Keratinocyte (primary cell): ENCODE measurements around the gene CACNG4. TPM values are rescaled to one million over a fixed set of nuclear protein-coding genes. Genes with fewer than 3 reads are reported as not detected.

Source experiments
- DNase-seq: peaks from one replicate; pipeline ENCODE4 v3.0.0-alpha.2; 2011; ENCODE audit warnings: low read depth, missing footprints, low spot score
- FAIRE-seq: peaks from 2 replicates; lab custom pipeline; 2011; peaks lifted over from hg19 to GRCh38; lab: Jason Lieb, UNC
- H2AFZ ChIP-seq: 2 replicates; pipeline ENCODE4 v1.6.0; 2012; ENCODE audit warnings: low read length, control low read depth, inconsistent platforms; ENCODE audit not compliant: control insufficient read depth
- H3K27ac ChIP-seq: 2 replicates; pipeline ENCODE4 v1.5.1; 2011; ENCODE audit warnings: low read length; ENCODE audit not compliant: control insufficient read depth, insufficient read depth
- H3K27me3 ChIP-seq: 3 replicates; pipeline ENCODE4 v1.6.0; 2011; ENCODE audit warnings: low read length; ENCODE audit not compliant: control insufficient read depth, insufficient read depth; ENCODE audit errors: extremely low read depth
- H3K36me3 ChIP-seq, 2 experiments: 2 replicates in 1 of 2; 3 replicates in 1 of 2; pipeline ENCODE4 v1.5.1; 2011; ENCODE audit warnings: low read length in 2 of 2, mild to moderate bottlenecking in 1 of 2; ENCODE audit not compliant: control insufficient read depth in 2 of 2, insufficient read depth in 2 of 2; ENCODE audit errors: extremely low read depth in 1 of 2
- H3K4me1 ChIP-seq: 3 replicates; pipeline ENCODE4 v1.5.1; 2011; ENCODE audit warnings: low read length; ENCODE audit not compliant: control insufficient read depth, insufficient read depth; ENCODE audit errors: extremely low read depth
- H3K4me2 ChIP-seq: 3 replicates; pipeline ENCODE4 v1.6.0; 2011; ENCODE audit warnings: low read depth, low read length; ENCODE audit not compliant: control insufficient read depth, insufficient read depth; ENCODE audit errors: extremely low read depth
- H3K4me3 ChIP-seq, 3 experiments: fragments of 200-600 bp in 1 of 3; sonication (generic) in 1 of 3; 2 replicates in 2 of 3; 3 replicates in 1 of 3; pipeline ENCODE4 v1.5.1; 2011 to 2016; ENCODE audit warnings: low read length in 3 of 3, mild to moderate bottlenecking in 3 of 3, control low read depth in 2 of 3, inconsistent platforms in 1 of 3, low read depth in 1 of 3, mixed read lengths in 1 of 3, mixed run types in 1 of 3, moderate library complexity in 1 of 3; ENCODE audit not compliant: control insufficient read depth in 2 of 3, insufficient read depth in 2 of 3; ENCODE audit errors: extremely low read depth in 1 of 3
- H3K79me2 ChIP-seq: 2 replicates; pipeline ENCODE4 v1.6.0; 2012; ENCODE audit warnings: low read length; ENCODE audit not compliant: control insufficient read depth, insufficient read depth
- H3K9ac ChIP-seq: 3 replicates; pipeline ENCODE4 v1.6.0; 2011; ENCODE audit warnings: low read length; ENCODE audit not compliant: control insufficient read depth, insufficient read depth; ENCODE audit errors: extremely low read depth
- H3K9me1 ChIP-seq: 3 replicates; pipeline ENCODE4 v1.6.0; 2011; ENCODE audit warnings: low read length; ENCODE audit not compliant: control insufficient read depth, insufficient read depth; ENCODE audit errors: extremely low read depth
- H3K9me3 ChIP-seq: 2 replicates; pipeline ENCODE4 v1.5.1; 2012; ENCODE audit warnings: low read depth, low read length; ENCODE audit not compliant: control insufficient read depth
- H4K20me1 ChIP-seq: 3 replicates; pipeline ENCODE4 v1.6.0; 2011; ENCODE audit warnings: low read length; ENCODE audit not compliant: control insufficient read depth, insufficient read depth; ENCODE audit errors: extremely low read depth
- EZH2 ChIP-seq: IDR thresholded peaks from one replicate; pipeline ENCODE4 v1.6.1; 2012; ENCODE audit warnings: inconsistent platforms, mild to moderate bottlenecking, low read length, moderate library complexity
- dilution Hi-C: fragments of 300-500 bp; cut with MboI; formaldehyde crosslinking; loops from one replicate; pipeline ENCODE4 v1.7.0; 2020; ENCODE audit warnings: low sequenced_read_pairs; ENCODE audit not compliant: extremely low pct_ligation_motif_present
- polyA plus RNA-seq, 5 experiments: library from polyadenylated mRNA; depleted of rRNA in 3 of 5; stranded (reverse) in 3 of 5; stranded (forward) in 1 of 5; unstranded in 1 of 5; fragments of >200 nt; gene quantifications; 1 replicate in 1 of 5; 2 replicates in 3 of 5; 3 replicates in 1 of 5; pipeline versions ENCODE4 v1.2.1 to v1.2.3, GENCODE V29; 2011 to 2012; ENCODE audit warnings: missing spikeins in 2 of 5, low read depth in 1 of 5, low replicate concordance in 1 of 5
- TF ChIP-seq, protein P1 (sequence below), 3 experiments: IDR thresholded peaks in 1 of 3; conservative IDR thresholded peaks in 1 of 3; optimal IDR thresholded peaks in 1 of 3; 2 replicates in 2 of 3; 3 replicates in 1 of 3; pipeline versions ENCODE3 to v1.5.1; 2011; ENCODE audit warnings: low read length in 3 of 3, mild to moderate bottlenecking in 3 of 3, moderate library complexity in 2 of 3, control low read depth in 1 of 3, inconsistent platforms in 1 of 3; ENCODE audit not compliant: insufficient read depth in 2 of 3; ENCODE audit errors: extremely low read depth in 1 of 3

CACNG4 gene
- polyA plus RNA-seq, 1 donor (not counting 4 experiments of a cell fraction or from before 2014, with no cell fraction given): not detected

DNA sequence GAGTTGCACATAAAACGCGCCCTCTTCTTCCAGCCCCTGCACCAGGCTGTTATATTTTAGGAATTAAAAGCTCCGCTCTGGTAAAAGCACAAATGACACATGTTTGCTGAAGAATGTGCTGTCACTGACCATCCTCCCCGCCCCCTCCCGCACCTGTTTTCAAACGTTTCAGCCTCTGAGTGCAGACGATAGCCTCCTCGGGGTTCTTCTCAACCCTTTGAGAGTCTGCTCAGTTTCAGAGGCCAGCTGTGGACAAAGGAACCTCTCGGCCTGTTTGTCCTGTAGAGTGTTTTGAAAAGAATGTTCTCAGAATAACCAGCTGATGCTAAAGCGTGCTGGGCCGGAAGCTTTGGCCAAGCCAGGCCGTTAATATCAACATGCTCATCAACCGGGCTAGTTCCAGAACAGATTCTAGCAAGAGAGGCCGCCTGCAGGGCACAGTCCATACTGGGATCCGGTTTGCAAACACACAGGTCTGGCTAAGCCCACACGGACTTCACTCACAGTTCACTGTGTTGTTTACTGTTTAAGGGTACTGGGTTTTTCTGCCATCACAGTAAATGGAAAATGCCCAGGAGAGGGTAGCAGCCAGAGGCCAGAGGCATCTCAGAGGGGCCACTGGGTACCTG lies 6.4 kb upstream of the CACNG4 start:
- Histone ChIP-seq H3K79me2 (no peaks in the 10 kb centered on the region), H3K4me3 (no peak overlapping the region), H4K20me1 (no peaks in the 10 kb centered on the region), H2AFZ (no peak overlapping the region), H3K4me1 (peaks cover 6% of the 10 kb centered on the region), H3K9me3 (no peaks in the 10 kb centered on the region), H3K36me3 (no peaks in the 10 kb centered on the region), H3K27me3 (peaks cover 9% of the 10 kb centered on the region), H3K27ac (no peak overlapping the region), H3K9me1 (no peaks in the 10 kb centered on the region), H3K4me2 (no peak overlapping the region), H3K9ac (no peak overlapping the region)
- dilution Hi-C loops: no loop called here
- FAIRE-seq (no peak), DNase-seq (no peak)
- TF ChIP-seq, protein P1, sequence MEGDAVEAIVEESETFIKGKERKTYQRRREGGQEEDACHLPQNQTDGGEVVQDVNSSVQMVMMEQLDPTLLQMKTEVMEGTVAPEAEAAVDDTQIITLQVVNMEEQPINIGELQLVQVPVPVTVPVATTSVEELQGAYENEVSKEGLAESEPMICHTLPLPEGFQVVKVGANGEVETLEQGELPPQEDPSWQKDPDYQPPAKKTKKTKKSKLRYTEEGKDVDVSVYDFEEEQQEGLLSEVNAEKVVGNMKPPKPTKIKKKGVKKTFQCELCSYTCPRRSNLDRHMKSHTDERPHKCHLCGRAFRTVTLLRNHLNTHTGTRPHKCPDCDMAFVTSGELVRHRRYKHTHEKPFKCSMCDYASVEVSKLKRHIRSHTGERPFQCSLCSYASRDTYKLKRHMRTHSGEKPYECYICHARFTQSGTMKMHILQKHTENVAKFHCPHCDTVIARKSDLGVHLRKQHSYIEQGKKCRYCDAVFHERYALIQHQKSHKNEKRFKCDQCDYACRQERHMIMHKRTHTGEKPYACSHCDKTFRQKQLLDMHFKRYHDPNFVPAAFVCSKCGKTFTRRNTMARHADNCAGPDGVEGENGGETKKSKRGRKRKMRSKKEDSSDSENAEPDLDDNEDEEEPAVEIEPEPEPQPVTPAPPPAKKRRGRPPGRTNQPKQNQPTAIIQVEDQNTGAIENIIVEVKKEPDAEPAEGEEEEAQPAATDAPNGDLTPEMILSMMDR (optimal IDR thresholded peaks at IDR 0.05 in 1 of 3, IDR thresholded peaks at IDR 0.05 in 1 of 3, conservative IDR thresholded peaks at IDR 0.05 in 1 of 3; ENCODE audit: extremely low read depth in 1 of 3, insufficient read depth in 2 of 3, low read length in 3 of 3): no peak
- no peak for TF ChIP-seq EZH2

DNA sequence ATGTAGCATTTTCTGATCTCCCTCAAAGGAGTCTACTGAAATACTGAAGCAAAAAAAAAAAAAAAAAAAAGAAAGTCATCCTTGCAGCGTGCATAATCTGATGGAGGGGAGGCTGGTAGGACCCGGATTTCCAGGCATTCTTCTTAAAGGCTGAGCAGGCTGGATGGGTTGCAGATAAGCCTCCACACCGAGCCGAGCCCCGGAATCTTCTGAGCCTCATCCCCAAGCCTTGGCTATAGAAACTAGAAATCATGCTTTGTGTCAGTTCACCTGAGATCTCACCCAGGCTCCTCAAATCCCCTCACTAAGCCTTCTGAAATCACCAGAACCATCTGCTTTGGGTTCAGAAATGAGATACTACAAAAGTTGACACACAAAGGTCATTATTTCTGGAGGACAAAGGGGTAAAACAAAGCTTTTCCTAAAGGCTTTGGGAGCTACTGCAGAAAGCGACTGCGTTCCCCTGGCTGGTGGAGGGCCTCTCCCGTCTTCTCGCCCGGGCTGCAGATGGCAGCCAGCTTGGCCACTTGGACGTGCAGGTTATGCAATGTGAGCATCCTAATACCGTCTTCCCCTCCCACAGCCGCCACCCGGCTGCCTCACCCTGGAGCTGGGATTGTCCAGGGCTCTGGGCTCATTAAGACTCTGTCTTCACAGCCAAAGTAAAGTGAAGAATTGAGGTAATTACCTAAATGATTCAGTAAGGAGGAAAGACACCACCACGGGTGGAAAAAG lies 4.7 kb upstream of the CACNG4 start:
- Histone ChIP-seq H4K20me1 (peaks cover 3% of the 10 kb centered on the region), H3K4me3 (no peak overlapping the region), H3K9ac (no peak overlapping the region), H2AFZ (no peak overlapping the region), H3K9me1 (no peaks in the 10 kb centered on the region), H3K9me3 (no peaks in the 10 kb centered on the region), H3K36me3 (no peaks in the 10 kb centered on the region), H3K79me2 (no peaks in the 10 kb centered on the region), H3K4me2 (no peak overlapping the region), H3K4me1 (no peaks in the 10 kb centered on the region), H3K27ac (no peak overlapping the region), H3K27me3 (peaks cover 22% of the 10 kb centered on the region)
- DNase-seq: no peak
- TF ChIP-seq EZH2: no peak
- TF ChIP-seq, protein P1 (optimal IDR thresholded peaks at IDR 0.05 in 1 of 3, IDR thresholded peaks at IDR 0.05 in 1 of 3, conservative IDR thresholded peaks at IDR 0.05 in 1 of 3; ENCODE audit: extremely low read depth in 1 of 3, insufficient read depth in 2 of 3, low read length in 3 of 3): no peak
- FAIRE-seq: no peak
- dilution Hi-C loops: no loop called here
